Ramos (cell line): ENCODE measurements around the gene FGFRL1.
"Not testable (repeated sequence)": the region's sequence is repeated elsewhere in the genome, so short reads cannot be mapped to it uniquely, and the experiment has no call there.

Experiments
- in situ Hi-C: fragments of 300-500 bp; cut with MboI; formaldehyde crosslinking; loops from one replicate; pipeline ENCODE4 v1.14.3; 2022; ENCODE audit warnings: low sequenced_read_pairs; ENCODE audit not compliant: unreplicated experiment

FGFRL1 gene

GRCh38 chr4:991451-992296 is 19.8 kb upstream of the FGFRL1 start:
- in situ Hi-C loops = no loop called here

DNA sequence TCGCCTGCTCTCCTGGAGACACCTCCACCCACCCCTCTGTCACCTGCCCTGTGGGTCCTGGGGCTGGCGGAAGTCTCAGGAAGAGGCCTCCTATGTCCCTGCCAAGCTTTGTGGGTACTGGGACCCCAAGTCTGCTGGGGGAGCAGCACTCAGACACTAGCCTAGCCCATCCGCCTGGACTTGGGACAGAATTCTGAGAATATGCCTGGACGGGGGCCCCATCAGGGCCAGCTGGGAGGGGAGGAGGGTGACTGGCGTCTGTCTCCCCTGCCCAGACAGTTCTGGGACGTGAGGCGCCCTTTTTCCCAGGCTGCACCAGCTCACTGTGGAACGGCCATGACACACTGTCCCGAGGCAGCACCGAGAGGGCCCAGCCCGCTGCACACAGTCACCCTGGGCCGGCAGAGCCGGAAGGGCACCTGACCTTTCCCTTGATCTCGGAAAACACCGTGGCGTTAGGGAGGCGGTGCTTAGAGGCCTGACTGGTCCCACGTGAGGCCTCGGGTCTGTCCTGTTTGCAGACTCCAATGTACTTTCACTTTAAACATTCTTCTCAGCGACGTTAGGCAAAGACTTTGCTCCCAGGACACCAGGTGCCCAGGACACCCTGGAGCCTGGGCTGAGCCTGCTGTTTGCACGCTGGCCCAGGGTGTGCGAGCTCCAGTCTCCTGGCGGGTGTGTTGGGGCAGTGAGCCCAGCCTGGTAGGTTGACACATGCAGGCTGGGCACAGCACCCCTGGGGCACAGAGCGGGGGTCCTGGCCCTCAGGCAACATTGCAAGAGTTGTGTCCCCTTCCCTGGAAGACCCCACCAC is 18.9 kb upstream of the FGFRL1 start:
- in situ Hi-C loops = no loop called here

GRCh38 chr4:993111-994029 is 18.1 kb upstream of the FGFRL1 start, which contains the start of gene SLC26A1:
SLC26A1 (minus strand) TSS chr4:993404; CDS start chr4:991703, 1,701 bp downstream.
- in situ Hi-C loops = no loop called here

DNA sequence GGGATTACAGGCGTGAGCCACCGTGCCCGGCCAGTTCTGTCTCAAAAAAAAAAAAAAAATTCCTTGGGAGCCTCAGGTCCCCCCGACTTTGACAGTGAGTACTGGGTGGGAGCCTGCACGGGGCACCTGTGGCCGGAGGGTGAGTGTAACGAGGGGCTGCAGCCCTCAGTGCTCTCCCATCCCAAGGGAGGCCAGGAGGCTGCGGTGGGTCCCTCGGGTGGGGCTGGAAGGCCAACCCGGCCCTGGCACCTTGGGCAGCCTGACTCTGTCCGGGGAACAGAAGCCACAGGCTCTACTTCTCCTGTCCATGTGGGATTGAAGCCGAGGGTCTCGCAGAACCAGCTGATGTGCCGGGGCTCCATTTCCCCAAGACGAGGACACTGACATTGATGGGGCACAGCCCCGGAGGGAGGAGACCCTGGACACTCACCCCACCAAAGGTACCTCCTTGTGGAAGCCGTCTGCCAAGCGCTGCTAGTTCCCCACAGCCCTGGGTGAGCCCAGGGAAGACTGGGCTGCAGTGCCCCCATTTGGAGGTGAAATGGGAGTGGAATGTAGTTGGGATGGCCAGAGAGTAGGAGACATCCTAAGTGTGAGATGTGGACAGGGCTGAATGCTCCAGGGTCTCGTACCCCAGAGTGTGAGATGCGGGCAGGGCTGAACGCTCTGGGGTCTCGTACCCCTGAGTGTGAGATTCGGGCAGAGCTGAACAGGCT is 16.0 kb upstream of the FGFRL1 start:
- in situ Hi-C loops = no loop called here

GRCh38 chr4:996030-996996 is 15.1 kb upstream of the FGFRL1 start:
- in situ Hi-C loops = no loop called here

- in situ Hi-C loops = no loop called here
Measured at GRCh38 chr4:996997-997374, 14.4 kb upstream of the FGFRL1 start.

DNA sequence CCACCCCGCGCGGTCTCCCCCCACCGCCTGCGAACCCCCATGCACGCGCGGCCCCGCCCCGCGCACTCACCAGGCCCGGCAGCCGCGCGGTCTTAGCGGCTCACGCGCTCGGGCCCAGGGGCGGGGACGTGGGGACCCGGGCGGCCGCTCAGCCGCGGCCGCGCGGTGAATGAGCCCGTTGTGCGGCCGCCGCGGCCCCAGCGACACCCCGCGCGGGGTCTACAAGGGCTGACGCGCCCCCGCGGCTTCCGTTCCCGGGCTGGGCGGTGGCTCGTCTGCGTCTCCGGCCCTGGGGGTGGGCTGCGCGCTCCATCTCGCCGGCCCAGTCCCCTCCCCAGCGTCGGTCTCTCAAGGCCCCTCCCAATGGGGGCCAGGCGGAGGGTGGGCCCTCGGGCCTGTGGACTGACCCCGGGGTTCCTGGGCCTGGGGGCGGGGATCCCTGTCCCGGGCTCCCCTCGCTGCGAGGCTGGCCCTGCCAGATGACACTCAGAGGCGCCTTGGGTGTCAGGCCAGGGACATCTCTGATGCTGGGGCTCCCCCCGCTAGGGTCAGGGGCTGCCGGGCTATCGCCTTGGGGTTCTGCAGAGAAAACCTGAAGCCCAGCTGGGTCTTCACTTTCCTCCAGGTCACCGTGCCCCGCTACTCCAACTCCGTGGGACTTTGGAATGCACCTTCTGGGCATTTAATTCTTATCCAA is 13.9 kb upstream of the FGFRL1 start:
- in situ Hi-C loops = no loop called here

- in situ Hi-C loops = no loop called here
Measured at GRCh38 chr4:998096-998691, 13.2 kb upstream of the FGFRL1 start.

GRCh38 chr4:999240-999863 is 12.1 kb upstream of the FGFRL1 start:
- in situ Hi-C loops = not testable (repeated sequence)

DNA sequence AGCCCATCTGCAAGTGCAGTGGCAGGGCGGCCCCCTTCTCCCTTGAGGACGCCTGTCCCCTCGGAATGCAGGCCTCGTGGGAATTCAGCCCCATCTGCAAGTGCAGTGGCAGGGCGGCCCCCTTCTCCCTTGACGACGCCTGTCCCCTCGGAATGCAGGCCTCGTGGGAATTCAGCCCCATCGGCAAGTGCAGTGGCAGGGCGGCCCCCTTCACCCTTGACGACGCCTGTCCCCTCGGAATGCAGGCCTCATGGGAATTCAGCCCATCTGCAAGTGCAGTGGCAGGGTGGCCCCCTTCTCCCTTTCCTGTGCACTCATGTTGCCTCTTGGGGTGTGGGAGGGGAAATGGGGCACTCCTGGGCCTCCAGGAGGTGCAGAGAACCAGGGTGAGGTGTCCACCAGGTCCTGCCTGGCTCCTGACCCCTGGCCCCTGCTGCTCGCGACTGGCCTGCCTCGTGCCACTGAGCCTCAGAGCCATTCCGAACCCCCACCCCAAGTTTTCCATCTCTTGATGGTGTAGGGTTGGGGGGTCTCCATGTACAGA is 11.5 kb upstream of the FGFRL1 start:
- in situ Hi-C loops = no loop called here

DNA sequence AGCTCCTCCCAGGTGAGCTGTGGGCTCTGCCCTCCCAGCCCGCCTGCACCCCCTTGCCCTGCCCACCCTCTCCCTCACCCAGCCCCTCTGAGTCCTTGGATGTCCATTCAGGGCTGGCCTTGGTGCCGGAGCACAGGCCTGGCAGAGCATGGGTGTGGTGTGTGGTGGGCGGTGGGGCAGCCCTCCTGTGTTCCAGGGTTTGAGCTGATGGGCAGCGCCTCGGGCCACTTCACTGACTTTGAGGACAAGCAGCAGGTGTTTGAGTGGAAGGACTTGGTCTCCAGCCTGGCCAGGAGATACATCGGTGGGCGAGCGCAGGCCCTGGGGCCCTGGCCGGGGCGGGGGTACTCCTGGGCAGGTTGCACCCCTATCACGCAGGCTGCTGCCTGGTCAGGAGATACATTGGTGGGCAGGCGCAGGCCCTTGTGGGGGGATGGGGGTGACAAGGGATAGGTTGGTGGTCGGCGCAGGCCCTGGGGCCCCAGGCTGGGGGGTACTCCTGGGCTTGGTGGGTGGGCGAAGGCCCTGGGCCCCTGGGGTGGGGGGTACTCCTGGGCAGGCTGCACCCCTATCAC is 10.7 kb upstream of the FGFRL1 start:
- in situ Hi-C loops = no loop called here

DNA sequence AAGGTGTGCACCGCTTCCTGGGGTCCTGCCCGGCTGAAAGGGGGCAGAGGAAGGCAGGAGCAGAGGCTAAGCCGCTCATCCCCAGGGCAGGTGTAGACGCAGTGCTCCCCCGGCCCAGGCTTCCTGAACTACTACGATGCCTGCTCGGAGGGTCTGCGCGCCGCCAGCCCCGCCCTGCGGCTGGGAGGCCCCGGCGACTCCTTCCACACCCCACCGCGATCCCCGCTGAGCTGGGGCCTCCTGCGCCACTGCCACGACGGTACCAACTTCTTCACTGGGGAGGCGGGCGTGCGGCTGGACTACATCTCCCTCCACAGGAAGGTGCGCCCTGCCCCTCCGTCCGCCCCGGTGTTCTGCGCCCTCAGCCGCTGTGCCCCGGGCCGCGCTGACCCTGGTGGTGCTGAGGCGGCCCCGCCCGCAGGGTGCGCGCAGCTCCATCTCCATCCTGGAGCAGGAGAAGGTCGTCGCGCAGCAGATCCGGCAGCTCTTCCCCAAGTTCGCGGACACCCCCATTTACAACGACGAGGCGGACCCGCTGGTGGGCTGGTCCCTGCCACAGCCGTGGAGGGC is 9.8 kb upstream of the FGFRL1 start:
- in situ Hi-C loops = no loop called here

DNA sequence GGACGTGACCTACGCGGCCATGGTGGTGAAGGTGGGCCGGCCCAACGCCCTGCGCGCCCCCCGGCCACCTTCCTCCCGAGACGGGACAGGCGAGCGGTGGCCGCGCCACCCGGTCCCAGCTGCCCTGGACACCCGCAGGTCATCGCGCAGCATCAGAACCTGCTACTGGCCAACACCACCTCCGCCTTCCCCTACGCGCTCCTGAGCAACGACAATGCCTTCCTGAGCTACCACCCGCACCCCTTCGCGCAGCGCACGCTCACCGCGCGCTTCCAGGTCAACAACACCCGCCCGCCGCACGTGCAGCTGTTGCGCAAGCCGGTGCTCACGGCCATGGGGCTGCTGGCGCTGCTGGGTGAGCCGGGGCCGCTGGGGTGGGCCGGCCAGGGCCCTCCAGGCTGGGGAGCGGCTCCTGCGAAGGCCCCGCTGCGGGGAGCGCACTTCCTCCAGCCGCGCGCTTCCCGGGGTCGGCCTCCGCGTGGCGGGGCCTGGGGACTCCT is 9.2 kb upstream of the FGFRL1 start:
- in situ Hi-C loops = no loop called here

DNA sequence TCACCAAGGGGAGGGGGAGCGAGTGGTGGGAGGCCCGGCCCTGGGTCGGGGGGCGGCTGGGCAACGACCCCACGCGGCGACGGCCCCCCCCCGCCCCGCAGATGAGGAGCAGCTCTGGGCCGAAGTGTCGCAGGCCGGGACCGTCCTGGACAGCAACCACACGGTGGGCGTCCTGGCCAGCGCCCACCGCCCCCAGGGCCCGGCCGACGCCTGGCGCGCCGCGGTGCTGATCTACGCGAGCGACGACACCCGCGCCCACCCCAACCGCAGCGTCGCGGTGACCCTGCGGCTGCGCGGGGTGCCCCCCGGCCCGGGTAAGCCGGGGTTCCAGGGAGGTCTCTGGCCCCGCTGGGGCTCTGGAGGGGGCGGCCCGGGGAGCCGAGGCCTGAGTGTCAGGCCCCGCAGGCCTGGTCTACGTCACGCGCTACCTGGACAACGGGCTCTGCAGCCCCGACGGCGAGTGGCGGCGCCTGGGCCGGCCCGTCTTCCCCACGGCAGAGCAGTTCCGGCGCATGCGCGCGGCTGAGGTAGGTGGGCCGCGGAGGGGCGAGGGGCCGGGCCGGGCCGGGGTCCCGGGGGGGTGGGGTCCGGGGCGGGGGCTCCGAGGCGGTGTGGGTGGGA is 8.7 kb upstream of the FGFRL1 start:
- in situ Hi-C loops = no loop called here

- in situ Hi-C loops = no loop called here
Measured at GRCh38 chr4:1003271-1004070, 8.0 kb upstream of the FGFRL1 start.
